GM10266 (cell line): Measurements from ENCODE around the gene DNASE2B.

Experiments
- DNase-seq: peaks from one replicate; pipeline ENCODE4 v3.0.0; 2012; ENCODE audit errors: extremely low spot score
- CTCF ChIP-seq: IDR thresholded peaks from 2 replicates; pipeline ENCODE4 v1.5.1; 2012; ENCODE audit warnings: mild to moderate bottlenecking, low read depth; ENCODE audit not compliant: control insufficient read depth, insufficient read depth; ENCODE audit errors: missing control alignments

The DNASE2B gene

GRCh38 chr1:84402501-84402900, 4.2 kb downstream of the DNASE2B start:
- no peak for DNase-seq
- TF ChIP-seq CTCF, result no peak

GRCh38 chr1:84403347-84403746, 5.1 kb downstream of the DNASE2B start:
- TF ChIP-seq CTCF, result no peak
- no peak for DNase-seq

- no peak for DNase-seq
- TF ChIP-seq CTCF, result no peak
Measured at GRCh38 chr1:84406346-84406861, 8.1 kb downstream of the DNASE2B start.

DNA sequence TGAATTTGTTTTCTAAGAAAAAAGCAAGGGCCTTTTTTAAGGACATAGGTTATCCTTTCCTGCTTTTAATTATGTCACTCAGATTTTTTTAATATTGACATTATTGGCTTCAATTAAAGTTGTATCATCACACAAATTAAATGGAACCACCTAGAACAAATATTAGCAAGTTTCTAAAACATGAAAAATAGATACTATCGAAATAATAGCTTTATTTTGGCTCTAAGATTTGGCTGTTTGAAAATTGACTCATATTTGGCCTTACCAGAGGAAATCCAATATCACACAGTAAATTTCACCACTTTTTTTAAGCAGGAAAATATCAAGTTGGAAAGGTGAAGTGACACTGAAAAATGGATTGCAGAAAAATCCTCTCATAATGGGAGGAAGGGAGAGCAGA, 9.2 kb downstream of the DNASE2B start:
- DNase-seq, result no peak
- TF ChIP-seq CTCF, result no peak

GRCh38 chr1:84407958-84408422, 9.7 kb downstream of the DNASE2B start:
- no peak for DNase-seq
- no peak for TF ChIP-seq CTCF

DNA sequence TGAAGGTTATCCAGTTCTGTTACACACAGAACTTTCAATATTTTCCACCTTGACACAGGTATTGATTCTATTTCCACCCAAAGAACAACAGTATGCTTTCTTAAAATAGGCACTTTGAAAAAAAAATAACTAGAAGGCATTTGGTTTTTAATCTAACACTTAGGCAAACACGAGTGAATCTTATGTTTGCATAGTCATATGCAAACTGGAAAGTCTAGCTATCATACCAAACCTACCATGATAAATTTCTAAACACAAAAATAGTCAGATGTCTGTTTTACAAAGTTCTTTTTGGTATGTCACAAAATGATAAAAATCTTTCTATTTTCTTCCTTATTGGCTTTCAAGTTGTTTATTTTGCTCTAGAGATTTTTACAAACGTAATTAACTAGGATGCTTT, 11.6 kb downstream of the DNASE2B start:
- no peak for DNase-seq
- no peak for TF ChIP-seq CTCF

GRCh38 chr1:84410328-84411095, 12.2 kb downstream of the DNASE2B start:
- DNase-seq, result no peak
- TF ChIP-seq CTCF, result no peak
